Left renal cortex interstitium (tissue), 4 donors: ENCODE data around the gene IFI27L2. TPM values are rescaled to one million over a fixed set of nuclear protein-coding genes. Genes with fewer than 3 reads are reported as not detected.

Experiments used
- DNase-seq, 4 donors: peaks; one replicate each; pipeline ENCODE4 v3.0.0-alpha.2; 2013; ENCODE audit warnings: low read depth in 4 of 4, low spot score in 2 of 4, missing footprints in 1 of 4
- polyA plus RNA-seq, 4 donors: library from polyadenylated mRNA; unstranded; fragments of 120-200 nt; gene quantifications; one replicate each; pipeline ENCODE4 v1.2.1, GENCODE V29; 2013; ENCODE audit not compliant: insufficient read length in 4 of 4

Gene IFI27L2
- polyA plus RNA-seq, 4 donors = 18.3 to 47.3 (median 24.0) TPM

DNA sequence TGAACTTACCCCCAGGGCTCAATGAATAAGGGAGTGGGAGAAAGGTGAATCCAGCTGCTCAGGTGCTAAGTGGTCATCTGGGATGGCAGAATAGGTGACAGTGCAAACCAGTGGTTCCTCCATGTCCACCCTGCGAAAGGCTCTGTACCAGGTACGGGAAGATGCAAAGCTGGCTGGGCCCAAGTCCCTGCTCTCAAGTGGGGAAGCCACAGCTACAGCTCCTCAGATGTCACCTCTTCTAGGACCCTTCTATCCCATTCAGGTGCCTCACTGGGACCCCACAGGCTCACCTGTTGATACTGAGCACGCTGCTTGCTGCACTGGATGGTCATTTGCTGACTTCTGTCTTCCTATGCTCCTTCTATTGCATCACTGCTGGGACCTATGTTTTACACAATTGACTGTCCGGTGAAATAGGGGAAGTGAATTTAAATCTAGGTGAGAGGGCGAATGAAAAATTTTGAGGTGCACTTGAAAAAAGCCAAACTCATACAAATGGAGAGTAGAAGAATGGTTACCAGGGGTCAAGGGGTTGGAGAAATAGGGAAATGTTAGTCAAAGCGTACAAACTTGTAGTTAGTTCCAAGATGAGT lies 24.4 kb upstream of the IFI27L2 start:
- no peak for DNase-seq

DNA sequence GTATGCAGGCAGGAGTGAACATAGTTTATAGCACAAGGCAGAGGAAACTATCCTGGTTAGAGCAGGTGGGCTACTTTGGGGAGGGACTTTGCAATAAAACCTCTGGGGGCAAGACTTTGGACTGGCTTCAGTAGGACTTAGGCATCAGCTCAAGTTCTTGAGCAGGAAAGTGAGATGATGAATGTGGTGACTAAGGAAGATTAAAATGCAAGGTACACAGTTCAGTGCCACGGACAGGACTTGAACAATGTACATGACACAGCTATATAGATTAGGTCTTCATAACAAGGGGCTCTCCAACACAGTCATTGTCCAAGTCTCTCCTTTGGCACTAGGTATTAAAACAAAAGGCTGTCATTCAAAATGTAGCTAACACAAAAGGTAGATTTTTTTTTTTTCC lies 23.3 kb upstream of the IFI27L2 start:
- DNase-seq = no peak

DNA sequence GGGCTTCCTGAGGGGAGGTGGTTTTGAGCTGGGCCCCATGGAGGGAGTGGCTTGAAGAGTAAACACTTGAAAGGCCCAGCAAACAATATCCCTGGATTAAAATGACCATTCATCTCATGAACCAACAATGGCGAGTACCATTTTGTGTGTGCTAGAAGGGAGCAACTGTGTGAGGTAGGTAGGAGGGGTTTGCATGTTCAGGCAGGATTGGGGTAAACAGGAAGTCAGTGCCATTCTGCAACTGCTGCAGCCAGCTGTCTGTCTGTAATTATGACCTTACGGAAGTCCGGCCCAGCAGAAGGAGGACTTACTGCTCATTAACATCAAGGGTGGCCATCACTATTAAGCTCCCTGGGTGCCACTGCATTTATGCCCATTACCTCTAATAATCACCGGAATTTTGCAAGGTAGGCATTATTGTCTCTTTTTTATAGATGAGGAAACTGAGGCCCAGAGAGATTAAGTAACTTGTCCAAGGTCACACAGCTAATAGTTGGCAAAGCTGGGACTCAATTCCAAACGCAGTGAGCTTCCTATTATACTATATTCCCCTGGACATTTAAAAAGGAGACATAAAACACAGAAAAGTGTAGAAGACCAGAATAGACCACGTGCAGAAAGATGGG lies 16.6 kb upstream of the IFI27L2 start:
- DNase-seq = no peak

DNA sequence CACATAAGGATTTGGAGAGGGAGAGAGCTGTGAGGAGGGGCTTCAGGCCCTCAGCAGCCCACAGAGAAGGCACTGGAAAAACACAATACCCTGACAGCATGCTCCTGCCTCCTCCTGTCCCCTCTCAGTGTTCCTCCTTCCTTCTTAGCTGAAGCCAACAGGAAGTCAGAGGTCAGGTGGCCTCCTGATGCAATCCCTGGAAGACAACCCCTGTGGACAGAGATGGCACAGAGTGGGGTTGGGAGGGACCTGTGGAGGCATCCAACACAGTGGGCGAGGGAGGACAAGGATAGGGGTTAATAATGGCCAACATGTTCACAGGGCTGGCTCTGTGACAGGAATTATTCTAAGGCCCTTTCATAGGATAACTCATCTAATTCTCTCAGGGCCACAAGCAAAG lies 15.4 kb upstream of the IFI27L2 start:
- DNase-seq = no peak

DNA sequence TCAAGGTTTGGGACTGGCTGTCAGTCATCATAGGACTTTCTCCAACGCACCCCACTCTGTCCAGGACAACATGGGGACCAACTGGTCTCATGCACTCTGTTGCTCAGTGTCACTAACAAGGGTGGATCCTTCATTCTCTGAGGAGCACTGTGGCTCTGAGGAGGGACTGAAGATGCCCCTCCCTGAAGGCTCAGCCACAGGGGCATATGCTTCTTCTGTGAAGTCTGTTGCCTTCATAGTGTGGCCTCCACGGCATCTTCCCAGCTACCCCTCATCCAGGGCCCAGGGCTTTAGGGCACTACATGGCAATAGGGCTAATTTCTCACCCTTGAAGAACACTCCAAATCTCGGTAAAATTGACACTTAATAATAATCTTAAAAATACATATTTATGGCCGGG lies 14.3 kb upstream of the IFI27L2 start:
- no peak for DNase-seq

DNA sequence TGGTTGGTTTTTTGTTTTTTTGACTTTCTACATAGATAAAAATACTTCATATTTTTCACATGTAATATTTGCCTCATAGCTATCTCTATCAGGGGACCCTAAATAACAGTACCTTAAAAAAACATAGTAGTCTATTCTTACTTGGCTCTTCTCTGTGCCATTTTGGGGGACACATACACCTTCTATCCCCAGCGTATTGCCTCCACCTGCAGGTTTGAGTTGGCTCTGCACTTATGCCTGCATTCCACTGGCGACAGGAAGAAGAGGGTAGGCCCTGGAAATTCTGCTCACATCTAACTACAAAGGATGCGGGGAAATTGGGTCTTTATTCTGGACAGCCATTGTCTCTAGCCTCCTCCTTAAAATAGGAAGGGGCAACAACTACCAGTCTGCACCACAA lies 13.8 kb upstream of the IFI27L2 start:
- no peak for DNase-seq

DNA sequence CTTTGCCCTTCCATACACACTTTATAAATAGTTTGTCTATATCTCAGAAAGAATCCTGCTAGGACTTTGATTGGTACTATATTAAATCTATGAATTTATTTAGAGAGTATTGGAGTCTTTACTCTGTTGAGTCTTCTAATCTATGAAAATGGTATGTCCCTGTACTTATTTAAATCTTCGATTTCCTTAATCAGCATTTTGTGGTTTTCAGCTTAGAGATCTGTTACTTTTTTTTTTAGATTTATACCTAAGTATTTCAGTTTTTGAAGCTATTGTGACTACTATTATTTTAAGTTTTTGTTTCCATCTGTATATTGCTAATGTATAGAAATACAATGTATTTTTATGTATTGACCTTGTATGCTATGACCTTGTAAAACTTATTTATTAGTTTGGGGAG lies 13.4 kb upstream of the IFI27L2 start:
- no peak for DNase-seq

DNA sequence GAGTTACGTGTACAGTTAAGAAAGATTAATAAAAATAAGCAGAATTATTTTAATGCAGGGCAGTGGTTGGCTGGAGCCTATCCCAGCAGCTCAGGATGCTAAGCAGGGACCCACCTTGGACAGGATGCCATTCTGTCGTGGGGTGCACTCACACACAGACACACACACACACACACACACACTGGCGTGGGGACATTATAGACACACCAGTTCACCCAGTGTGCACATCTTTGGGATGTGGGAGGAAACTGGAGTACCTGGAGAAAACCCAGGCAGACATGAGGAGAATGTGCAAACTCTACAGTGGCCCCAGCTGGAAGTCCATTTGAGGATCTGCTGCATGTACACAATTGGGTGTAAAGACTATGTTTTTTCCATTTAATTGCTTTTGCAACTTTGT lies 12.8 kb upstream of the IFI27L2 start:
- no peak for DNase-seq

DNA sequence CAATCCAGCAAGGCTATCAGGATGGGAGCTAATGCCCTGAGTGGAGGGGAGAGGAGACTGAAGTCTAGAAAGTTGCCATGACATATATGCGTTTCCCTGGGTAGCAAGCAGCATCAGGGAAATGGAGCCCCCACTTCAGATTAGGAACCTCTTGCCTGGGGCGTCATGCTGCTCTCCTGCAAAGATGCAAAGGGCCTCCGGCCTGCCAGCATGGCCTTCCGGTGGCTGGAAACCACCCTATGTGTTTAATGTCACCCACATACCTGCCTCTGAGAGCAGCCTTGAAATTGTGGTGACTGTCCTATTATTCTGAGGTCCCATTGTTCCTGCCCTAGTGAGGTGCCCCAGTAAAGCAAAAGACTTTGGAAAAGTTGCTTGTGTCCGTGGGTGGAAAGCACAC lies 10.0 kb upstream of the IFI27L2 start:
- DNase-seq = no peak

DNA sequence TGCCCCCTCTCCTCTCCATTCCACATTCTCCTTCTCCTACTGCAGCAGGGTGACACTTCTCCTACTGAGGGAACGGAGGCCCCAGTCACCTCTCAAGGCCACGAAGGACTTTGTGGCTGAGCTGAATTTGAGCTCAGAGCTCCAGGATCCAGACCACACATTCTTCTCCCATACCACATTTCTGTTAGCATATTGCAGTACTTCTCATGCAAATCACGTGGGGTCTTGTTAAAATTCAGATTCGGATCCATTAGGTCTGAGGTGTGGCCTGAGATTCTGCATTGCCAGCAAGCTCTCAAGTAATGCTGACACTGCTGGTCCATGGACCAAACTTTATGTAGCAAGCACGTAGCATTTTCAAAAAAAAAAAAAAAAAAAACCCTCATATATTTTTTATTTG lies 9.6 kb upstream of the IFI27L2 start:
- no peak for DNase-seq

DNA sequence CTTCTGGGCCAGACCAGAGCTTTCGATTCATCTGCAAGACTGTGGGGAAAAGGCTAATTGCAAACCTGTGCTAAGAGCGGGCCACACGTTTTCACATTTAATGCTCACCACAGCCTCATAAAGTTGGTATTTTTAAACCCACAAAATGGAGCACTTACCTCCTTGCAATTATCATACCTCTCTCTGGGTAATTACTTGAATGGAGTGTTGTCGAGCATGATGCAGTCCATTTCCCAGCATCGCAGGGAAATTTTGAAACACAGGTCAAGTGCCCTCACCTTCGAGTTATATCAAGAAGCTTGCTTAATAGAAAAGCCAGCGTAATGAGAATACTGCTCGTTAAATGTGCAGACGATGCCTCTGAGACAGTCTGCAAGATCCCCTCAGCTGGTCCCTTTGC lies 8.8 kb upstream of the IFI27L2 start:
- no peak for DNase-seq

DNA sequence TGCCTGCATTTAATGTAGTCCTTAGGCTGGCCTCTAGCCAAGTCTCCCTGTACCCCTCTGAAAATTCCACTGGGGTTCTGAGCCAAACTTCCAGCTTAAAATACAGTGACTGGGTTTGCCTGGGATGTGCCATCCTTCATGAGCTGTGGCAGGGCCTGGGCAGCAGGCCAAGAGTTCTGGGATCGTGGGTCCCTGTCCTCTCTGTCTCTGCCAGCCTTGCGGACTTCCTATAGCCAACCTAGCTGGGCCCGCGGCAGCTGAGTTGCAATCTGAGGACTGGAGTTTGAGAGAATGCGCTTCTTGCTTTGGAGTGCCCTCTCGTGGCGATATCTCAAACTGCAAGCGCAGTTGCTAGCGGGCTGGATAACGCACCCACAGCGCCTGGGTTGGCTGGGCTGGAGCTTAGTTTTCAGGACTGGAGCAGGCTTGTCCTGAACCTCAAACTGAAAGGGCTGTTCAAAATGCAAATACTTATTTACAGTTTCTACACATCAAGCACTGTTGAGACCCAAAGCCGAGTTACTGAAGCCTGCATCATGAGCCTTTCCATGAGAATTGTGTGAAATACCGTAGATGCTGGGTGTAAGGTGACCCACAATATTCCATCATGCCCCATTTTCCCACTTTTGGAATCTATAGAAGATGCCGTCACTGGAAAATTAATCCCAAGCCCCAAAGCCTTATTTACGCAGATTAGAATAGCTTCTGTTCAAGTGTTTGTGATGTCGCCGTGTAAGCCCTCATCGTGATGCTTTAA lies 7.3 kb upstream of the IFI27L2 start:
- DNase-seq = peak in 3 of 4 donors; percentile 50 to 66 (median 57)

DNA sequence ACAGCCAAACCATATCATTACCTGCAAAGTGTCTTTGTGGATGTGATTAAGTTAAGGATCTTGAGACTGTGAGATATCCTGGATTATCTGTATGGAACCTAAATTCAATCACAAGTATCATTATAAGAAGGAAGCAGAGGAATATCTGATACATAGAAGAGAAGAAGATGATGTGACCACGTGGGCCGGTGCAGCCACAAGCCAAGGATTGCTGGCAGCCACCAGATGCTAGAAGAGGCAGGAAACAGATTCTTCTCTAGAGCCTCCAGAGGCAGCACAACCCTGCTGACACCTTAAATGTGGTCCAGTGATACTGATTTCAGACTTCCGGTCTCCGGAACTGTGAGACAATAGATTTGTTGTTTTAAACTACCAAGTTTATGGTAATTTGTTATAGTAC lies 6.1 kb upstream of the IFI27L2 start:
- no peak for DNase-seq

DNA sequence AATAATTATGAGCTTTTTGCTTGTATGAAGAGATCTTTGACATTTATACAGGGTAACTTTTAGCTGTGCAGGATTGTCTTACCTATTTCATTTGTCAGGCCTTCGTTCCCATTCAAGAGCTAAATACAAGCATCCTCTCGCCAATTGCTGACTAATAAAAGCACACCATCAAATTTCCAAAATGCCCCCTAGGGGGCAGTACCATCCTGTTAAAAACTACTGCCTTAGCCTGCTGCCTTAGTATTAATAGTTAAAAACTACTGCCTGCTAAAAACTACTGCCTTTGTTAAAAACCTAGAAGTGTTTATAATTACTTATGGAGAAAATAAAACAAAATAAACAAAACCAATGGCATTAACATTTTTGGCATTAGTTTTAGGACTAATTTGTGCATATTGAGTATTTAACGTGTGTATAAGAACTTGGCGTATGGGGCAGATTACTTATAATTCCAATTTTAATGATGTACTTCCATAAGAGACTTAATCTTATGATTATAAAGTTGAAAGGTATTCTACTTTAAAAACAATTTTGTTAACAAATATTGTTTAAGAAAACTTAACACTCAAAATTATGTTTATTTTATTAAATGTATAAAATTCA lies 3.0 kb upstream of the IFI27L2 start:
- peak in 2 of 4 donors; percentile 38 to 59 for DNase-seq

DNA sequence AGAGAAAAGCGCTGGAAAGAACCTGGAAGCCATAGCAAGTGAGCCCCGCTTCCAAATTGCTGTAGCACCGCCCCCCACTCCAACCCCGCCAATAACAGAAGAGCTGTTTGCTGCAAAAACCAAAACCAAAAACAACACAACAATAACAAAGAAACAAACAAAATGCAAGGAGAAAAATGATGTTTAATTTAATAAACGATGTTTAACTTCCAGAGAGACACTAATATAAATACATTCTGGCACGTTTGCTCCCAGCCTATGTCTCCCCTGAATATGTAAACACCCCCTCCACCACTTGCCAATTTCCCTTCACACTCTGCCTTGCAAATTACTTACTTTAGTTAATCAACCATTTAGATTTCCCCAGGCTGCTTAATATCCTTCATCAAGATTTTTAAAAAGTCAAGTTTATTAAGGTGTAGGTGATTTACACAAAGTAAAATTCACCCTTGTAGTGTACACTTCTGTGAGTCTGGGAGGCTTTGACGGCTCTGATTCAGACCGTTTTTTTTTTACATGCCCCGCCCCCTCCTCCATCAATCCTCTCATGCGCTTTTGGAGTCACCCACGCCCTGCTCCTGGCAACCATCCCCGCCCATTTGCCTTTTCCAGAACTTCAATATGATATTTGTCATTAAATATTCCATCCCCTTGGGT lies 482 bp upstream of the IFI27L2 start:
- DNase-seq = peak in 2 of 4 donors; percentile 14 to 29

DNA sequence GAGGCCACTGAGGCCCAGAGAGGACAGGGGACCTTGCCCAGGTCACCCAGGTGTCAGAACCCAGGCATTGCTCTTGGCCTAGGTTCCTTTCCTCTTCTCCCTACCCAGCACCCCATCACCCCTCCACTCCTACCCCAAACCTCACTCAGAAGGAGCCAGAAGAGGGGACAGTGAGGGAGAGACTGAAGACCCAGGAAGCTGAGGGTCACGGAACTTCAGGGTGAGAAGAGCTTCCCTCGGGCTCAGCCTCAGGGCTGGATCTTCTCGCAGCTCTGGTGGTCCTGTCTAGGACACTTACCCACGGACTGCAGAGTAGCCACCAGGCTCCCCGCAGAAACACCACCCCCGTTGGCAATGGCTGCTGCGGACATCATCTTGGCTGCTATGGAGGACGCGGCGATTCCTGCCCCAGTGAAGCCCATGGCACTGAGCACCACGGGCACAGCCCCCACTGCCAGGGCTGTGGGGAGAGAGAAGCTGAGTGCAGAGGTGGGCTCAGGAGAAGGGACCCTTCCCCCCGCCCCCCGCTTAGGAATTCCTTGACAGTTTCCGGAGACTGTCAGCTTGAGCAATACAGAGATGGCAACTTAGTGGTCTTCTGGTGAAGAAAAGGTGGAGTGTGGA lies 1.1 kb downstream of the IFI27L2 start:
- DNase-seq = no peak

DNA sequence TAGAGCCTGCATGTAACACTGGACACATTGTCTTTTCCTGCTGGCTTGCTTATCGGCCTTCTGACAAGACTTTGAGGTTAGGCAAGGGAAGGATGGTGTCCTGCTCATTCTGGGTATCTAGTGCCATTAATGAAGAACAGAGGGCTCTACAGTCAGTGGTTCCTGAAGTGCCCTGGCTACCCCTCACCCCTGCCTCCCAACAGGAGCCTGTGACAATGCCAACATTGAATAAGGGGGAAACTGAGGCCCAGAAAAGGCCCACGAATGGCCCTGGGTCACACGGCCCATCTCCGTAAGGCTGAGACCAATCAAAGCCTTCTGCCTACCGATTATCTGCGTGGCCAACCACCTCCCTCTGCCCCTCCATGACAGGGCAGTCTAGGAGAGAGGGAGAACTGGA lies 2.1 kb downstream of the IFI27L2 start:
- no peak for DNase-seq

DNA sequence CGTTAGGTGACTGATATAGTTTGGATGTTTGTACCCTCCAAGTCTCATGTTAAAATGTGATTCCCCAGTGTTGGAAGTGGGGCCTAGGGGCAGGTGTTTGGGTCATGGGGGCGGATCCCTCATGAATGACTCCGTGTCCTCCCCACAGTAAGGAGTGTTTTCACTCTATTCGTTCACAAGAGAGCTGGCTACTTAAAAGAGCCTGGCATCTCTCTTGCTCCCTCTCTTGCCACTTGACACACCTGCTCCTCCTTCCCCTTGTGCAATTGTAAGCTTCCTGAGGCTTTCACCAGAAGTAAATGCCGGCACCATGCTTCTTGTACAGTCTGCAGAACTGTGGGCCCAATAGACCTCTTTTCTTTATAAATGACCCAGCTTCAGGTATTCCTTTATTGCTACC lies 2.6 kb downstream of the IFI27L2 start:
- no peak for DNase-seq

DNA sequence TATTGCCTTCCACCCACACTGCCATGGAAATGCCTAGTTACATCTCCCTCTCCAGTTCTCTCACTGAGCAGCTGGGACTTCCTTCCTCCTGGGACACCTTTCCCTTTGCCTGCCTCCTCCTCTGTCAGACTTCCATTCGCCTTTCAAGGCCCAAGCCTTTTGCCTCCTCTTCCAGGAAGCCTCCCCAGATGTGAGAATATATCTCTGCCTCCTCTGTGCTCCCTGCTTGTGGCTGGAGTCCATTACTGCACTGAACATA lies 3.1 kb downstream of the IFI27L2 start:
- DNase-seq = no peak

DNA sequence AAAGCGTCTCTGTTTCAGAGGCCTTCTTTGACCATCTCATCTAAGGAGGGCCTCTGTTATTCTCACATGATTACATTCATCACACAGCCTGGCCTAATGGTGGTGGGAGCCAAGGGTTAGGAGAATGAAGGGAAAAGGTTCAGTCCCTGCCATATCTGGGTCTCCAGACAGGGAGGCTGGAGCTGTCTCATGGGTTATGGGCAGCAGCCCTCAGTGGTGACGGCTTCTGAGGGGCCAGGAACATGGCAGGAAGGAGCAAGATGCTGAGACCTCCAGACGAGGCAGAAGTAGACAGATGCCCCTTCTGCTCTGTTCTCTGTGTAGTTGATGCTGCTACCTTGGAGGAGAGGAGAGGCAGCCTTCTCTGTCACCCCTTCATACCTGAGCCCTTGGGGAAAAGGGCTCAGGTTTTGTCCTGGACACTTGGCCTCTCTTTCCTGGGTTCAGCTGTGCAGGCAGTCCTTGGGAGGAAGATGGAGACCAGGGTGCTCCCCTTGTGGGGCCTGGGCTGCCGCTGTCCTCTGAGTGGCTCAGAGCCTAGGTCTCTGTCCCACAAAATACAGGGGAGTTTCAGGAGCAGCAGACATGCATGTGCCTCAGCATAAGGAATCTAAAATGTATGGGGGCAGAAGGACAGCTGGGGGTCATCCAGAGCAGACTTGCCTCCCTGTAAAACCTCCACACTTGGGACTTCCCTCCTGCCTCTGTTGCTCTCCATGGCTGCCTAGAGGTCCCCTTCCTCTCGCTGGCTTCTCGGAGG lies 3.6 kb downstream of the IFI27L2 start:
- no peak for DNase-seq
